Fibroblast of pulmonary artery (primary cell): Measurements from ENCODE around the gene TMEM176A.

Source experiments
- DNase-seq: peaks from one replicate; pipeline ENCODE4 v3.0.0-alpha.2; 2010; ENCODE audit warnings: low read depth
- H3K4me3 ChIP-seq: replicated peaks from 2 replicates; pipeline ENCODE4 v1.5.1; 2011; ENCODE audit warnings: low read depth, mild to moderate bottlenecking, control low read depth, low read length, moderate library complexity
- CTCF ChIP-seq: IDR thresholded peaks from 2 replicates; pipeline ENCODE4 v1.5.1; 2011; ENCODE audit warnings: mild to moderate bottlenecking, control low read depth, low read length, inconsistent platforms; ENCODE audit errors: missing control alignments

Gene TMEM176A

GRCh38 chr7:150787321-150788281, 13.0 kb upstream of the TMEM176A start:
- TF ChIP-seq CTCF: no peak
- no peak overlapping the region for H3K4me3 ChIP-seq
- DNase-seq: no peak

- TF ChIP-seq CTCF: no peak
- DNase-seq: no peak
- no peak overlapping the region for H3K4me3 ChIP-seq
These were observed 11.9 kb upstream of the TMEM176A start for GRCh38 chr7:150788474-150789269.

GRCh38 chr7:150790416-150791075, 10.0 kb upstream of the TMEM176A start:
- no peak for TF ChIP-seq CTCF
- DNase-seq: no peak
- no peak overlapping the region for H3K4me3 ChIP-seq

GRCh38 chr7:150791304-150791703, 9.3 kb upstream of the TMEM176A start:
- no peak overlapping the region for H3K4me3 ChIP-seq
- no peak for TF ChIP-seq CTCF
- DNase-seq: no peak

- no peak overlapping the region for H3K4me3 ChIP-seq
- TF ChIP-seq CTCF: no peak
These were observed 8.7 kb upstream of the TMEM176A start for GRCh38 chr7:150791746-150792452.

GRCh38 chr7:150793569-150794238, 6.9 kb upstream of the TMEM176A start:
- TF ChIP-seq CTCF: no peak
- DNase-seq: no peak
- no peak overlapping the region for H3K4me3 ChIP-seq

More at GRCh38 chr7:150791746-150792452, 8.7 kb upstream of the TMEM176A start:
- DNase-seq: no peak
